GM19328 (cell line): ENCODE results near the gene COPS8.
A peak's percentile ranks its signal among the peaks of the same experiment; 100 is the strongest.

Source experiments
- ATAC-seq: cut with Tn5 transposase; IDR thresholded peaks from one replicate; pipeline ENCODE4 v1.9.1; 2021; ENCODE audit warnings: mild to moderate bottlenecking, moderate library complexity; ENCODE audit not compliant: unreplicated experiment

Gene COPS8

DNA sequence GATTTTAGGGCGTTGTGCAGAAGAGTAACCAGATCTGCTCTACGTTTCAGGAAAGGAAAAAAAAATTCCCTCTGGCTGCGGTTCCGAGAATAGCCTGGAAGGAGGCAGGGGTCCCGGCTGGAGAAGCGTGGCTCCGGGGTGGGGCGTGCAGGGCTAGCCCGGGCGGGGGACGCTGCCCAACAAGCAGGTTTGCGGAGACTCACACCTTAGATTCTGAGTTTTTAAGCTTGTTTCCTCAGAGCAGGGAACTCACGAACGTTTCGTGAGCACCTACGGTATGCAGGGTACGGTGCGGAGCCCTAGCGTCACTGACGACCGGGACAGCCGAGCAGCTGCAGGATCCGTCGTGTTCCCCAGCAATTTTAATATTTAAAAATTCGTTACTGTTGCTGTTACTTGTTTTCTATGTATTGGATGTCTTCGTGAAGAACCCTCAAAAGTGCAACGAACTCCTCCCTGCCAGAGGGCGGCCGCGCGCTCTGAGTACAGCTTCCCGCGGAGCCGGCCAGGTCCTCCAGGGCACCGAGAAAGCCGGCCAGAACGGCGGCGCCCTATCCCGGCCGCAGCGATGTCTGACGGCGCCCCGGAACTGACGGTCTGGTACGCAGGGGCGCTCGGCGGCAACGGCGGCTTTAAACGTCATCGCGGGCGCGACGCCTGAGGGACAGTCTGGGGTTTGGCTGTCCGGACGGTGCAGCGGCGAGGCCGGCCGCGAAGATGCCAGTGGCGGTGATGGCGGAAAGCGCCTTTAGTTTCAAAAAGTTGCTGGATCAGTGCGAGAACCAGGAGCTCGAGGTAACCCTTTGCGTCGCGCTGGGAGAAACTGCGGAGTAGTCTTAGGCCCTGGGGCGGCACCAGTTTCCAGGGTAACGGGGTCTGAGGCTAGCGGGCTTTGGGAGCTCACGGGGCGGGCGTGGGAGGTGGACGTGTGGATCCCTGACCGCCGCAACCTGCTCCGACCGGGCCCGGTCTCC is at the start of gene COPS8:
TSS of gene COPS8 (plus strand) at position 642 of the 974 bp plus-strand sequence. CDS start at position 718, 76 bp downstream.
- ATAC-seq = peak; percentile 99

- no peak for ATAC-seq
These were observed 46.2 kb upstream of the COPS8 start for GRCh38 chr2:237039301-237040031.

DNA sequence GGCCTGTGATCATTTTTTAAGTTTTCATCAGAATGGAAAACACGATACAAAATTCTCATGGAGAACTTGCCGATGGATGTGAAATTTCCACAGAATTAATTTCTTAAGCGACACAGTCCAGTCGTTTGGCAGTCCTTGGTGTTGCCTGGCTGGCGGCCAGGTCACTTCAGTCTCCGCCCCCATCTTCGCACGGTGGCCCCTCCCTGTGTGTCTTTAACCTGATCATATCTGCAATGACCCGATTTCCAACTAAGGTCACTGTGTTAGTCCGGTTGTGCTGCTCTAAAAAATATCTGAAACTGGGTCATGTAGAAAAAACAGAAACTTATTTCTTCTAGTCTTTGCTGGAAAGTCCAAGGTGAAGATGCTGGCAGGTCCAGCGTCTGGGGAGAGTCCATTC is 44.5 kb upstream of the COPS8 start:
- no peak for ATAC-seq

DNA sequence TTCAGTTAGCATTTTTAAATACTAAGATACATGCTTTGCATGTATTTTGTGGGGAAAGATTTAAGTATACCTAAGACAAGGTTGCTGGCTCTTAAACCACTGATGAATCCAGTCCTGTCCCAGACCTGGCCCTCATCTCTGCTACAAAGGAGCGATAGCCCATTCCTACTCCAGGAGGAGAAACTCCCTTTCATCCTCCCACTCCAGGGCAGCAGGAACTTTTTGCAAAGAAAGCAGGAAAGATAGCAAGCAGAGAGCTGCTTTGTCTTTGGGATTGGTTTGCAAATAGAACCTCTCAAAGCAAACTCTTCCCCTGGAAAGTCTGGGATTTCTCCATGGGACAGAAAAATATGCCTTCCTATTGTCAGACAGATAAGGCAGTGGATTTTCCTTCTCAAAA is 43.6 kb upstream of the COPS8 start:
- ATAC-seq = no peak

- ATAC-seq = no peak
These were observed 41.8 kb upstream of the COPS8 start for GRCh38 chr2:237043866-237044265.

DNA sequence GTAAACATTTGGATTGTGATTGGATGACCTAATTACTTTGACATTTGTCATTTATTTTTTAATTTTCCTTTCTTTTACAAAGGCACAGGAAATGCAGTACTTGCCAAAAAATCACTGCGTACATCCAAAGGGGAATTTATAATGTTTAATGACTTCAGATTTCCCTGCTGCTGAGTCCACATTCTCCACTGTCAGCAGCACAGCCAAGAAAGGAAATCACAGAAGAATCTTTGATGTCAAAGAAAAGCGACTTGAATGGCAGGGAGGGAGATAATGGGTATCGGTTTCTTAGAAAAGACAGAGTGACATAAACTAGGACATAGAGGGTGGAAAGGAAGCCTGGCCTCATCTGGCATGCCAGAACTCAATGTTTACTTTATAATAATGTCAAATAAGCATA is 41.4 kb upstream of the COPS8 start:
- ATAC-seq = no peak

DNA sequence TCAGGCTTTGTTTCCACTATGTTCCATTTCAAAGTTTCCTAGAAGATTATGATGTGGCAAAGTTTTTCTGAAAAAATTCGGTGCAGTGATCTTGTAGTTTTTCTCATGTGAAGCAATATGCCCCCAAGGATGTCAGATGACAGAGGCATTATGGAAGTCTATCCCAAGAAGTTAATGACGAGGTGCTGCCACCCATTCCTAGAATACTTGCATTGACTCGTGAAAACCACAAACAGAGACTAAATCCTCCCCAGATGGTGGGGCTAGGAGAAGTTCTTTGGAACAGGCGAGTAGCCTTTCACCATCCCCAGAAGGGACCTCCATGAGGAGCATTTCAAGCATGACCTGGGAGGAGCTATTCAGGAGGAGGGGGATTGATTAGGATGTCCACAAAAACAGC is 40.2 kb upstream of the COPS8 start:
- no peak for ATAC-seq

DNA sequence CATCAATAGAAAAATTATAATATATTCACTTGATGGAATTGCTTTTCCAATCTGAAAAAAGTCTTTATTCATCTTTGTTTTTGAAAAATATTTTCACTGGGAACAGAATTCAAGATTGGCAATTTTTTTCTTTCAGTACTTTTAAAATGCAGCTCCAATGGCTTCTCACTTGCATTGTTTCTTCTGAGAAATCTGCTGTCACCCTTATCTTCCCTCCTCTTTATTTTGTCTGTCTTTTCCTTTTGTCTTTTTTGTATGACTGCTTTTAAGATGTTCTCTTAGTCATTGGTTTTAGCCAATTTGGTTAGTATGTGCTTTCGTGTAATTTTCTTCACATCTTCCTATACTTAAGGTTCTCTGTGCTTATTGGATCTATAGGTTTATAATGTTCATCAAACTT is 37.1 kb upstream of the COPS8 start:
- ATAC-seq = no peak

DNA sequence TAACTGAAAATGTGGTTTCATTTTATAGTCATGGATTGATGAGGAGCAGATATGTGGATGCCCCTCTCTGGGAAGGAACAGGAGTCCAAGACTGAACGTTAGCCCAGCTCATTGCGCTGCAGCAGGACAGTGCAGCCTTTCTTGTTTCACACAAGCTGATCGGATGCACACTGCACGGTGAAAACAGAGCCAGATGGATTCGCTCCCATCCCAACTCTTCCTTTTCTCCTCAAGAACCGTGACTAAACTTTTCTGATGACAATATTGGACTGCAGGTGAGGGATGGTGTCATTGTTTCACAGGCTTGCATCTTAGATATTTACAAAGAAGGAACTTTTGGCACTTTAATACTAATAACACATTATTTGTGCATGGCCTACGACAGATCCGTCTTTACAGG is 33.8 kb upstream of the COPS8 start:
- ATAC-seq = no peak

- no peak for ATAC-seq
These were observed 32.6 kb upstream of the COPS8 start for GRCh38 chr2:237053066-237053465.

GRCh38 chr2:237055386-237056100 is 30.1 kb upstream of the COPS8 start:
- no peak for ATAC-seq

- no peak for ATAC-seq
These were observed 29.3 kb upstream of the COPS8 start for GRCh38 chr2:237056287-237056875.

GRCh38 chr2:237057107-237057506 is 28.6 kb upstream of the COPS8 start:
- no peak for ATAC-seq

- ATAC-seq = peak; percentile 83
These were observed 27.8 kb upstream of the COPS8 start for GRCh38 chr2:237057893-237058300.

GRCh38 chr2:237058423-237058822 is 27.3 kb upstream of the COPS8 start:
- ATAC-seq = no peak

DNA sequence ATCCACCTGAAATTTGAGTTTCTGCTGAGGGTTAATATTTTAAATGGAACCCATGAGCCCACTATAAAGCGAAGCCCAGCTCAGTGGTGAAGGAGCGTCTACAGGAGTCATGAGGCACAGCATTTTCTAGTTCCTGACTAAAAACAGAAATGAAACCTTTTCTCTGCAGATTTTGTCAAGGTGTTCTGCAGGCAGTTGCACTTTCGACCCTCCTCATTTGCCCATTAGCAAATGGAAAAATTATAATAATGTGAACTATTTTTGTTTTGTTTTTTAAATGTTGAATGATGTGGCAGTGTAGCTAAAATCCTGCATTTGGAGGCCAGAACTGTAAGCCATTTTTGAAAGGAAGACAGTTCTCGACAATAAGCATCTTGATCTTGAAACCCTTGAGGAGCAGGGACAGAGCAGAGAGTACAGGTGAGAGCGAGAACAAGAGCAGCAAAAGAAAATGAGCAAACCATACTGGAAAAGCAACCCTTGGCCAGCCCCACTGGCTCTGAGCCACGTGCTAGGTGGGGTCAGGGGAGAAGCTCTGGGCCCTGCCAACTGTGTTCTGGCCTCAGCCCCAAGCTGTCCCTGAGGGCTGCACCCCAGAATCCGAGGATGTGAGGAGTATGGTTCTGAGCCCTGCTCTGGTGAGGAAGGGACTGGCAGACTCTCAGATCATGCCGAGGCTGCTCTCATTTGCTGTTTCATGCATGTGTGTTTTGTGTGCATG is 26.4 kb upstream of the COPS8 start:
- ATAC-seq = peak; percentile 54

- no peak for ATAC-seq
These were observed 25.0 kb upstream of the COPS8 start for GRCh38 chr2:237060534-237061312.

- no peak for ATAC-seq
These were observed 24.3 kb upstream of the COPS8 start for GRCh38 chr2:237061356-237061755.

GRCh38 chr2:237062585-237062984 is 23.1 kb upstream of the COPS8 start:
- ATAC-seq = no peak
